Measurements from ENCODE around the gene FNDC10.
"Not testable (repeated sequence)": the region's sequence is repeated elsewhere in the genome, so short reads cannot be mapped to it uniquely, and the experiment has no call there.

The FNDC10 gene

DNA sequence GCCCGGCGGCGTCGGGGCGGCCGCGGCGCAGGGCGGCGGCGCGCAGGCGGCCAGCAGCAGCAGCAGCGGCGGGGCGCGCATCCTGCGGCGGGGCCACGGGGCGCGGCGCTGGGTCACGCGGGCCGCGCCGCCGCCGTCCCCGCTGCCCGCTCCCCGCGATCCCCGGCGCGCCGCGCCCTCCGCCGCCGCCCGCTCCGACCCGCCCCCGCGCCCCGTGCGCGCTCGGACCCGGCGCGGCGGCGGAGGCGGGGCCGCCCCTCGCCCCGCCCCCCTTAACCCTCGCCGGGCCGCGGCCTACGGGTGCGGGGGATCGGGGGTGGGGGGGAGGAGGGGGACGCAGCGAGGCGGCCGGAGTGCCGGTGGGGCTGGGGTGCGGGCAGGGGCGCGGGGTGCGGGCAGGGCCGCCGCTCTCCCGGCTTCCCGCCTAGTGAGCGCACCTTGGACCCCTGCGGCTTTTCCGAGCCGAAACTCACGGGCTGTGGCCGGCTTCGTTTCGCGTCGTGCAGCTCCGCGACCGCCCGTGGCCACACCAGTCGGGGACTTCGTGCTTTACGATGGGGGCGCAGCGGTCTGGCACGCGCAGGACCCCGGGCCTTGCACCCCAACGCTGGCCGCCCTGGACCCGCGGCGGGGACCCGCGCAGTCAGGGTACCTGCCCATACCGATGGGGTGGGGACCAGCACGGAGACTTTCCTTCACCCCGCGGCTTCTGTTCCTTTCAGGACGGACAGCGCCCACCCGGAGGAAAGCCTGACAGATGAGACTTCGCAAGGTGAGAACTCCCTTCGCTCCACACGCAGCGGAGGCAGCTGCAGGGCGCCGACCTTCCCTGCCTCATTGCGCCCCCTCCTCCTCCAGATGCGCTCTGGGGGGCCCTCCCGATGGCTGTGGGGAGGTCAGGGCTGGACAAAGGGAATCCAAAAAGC is at the start of gene FNDC10:
Gene FNDC10, minus strand, starts transcription at position 201 of the 926 bp plus-strand sequence. Its CDS starts 120 bp downstream, at position 81.
- no peak for FAIRE-seq

DNA sequence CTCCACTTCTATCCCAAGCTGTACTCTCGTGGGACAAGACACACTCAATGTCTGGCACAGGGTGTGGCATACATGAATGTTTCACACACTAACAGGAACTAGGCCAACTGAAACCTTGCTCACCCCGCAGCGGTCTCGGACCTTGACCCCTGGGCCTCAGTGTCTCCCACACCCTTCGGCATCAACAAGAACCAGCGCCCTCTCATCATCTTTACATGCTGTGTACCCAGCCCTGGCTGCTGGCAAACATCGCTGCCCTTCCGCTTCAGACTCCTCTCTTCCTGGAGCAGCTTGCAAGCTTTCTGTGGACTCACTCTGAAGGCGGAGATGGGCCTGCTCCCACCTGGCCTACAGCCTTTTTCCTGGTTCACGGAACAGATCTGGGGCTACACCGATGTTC is 48.3 kb upstream of the FNDC10 start:
- not testable (repeated sequence) for FAIRE-seq

DNA sequence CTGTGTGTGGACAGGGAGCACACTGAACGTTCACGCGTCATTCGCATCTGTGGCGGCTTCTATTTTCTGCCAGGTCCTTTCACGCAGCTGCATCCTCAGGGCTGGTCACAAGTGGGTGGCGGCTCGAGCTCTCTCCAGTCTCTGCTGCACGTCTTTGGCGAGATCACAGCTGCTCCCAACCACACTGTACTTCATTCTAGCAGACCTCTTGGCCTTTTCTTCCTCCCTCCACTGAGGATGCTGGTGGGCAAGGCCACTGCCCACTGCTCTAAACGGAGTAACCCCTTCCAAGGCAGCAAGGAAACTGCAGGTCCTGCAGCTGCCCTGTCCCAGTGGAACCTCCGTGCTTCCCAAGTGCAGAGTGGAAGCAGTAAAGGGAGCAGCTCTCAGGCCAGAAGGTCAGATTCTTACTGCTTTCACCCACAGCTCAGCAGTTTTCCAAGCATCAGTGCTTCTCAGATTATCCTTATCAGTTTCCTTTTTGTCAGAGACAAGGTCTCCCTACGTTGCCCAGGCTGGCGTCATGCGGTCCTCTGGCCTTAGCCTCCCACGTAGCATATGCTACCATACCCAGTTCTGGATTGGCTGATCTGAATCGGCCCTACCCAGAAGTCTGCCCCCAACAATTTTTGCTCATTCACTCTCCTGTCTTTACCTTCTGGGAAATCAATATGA is 47.8 kb upstream of the FNDC10 start:
- not testable (repeated sequence) for FAIRE-seq

DNA sequence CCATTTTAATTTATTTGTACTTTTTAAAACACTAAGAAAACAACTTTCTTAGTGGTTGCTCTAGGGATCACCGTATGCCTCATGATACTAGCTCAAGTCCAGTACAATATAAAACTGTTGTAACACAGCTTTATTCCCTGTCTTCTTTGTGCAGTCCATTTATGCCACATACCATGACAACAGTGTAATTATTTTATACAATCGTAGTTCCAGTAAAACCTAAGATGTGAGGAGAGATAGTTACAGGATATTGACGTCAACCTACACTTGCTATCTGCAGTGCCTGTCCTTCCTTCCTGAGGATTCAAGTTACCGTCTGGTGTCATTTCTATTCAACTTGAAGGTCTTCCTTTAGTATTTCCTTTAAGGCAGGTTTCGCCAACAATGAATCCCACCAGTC is 46.4 kb upstream of the FNDC10 start:
- not testable (repeated sequence) for FAIRE-seq

DNA sequence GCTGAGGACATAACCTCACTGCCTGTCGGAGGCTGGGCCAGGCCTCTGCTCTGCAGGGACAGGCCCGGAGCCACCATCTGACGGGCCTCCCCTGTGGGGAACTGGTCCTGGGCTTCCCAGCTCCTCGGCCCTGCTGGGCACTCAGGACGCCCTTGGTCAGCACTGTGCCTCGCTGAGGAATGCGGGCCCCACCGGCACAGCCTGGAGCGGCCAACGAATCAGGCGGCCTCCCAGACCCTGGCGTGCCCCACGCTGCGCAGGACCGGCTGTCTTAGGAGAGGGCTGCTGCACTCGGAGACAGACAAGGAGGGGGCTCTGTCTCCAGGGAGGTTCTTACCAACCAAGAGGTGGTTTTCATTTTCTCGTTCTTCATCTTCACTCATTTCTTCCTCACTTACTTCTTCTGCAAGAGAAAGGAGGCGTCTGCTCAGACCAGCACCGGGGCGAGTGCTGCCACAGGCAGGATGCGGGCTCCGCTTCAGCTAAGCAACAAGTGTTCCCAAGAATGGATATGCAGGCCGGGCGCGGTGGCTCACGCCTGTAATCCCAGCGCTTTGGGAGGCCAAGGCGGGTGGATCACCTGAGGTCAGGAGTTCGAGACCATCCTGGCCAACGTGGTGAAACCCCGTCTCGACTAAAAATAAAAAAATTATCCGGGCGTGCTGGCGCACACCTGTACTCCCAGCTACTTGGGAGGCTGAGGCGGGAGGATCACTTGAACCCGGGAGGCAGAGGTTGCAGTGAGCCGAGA is 41.0 kb upstream of the FNDC10 start:
- not testable (repeated sequence) for FAIRE-seq

DNA sequence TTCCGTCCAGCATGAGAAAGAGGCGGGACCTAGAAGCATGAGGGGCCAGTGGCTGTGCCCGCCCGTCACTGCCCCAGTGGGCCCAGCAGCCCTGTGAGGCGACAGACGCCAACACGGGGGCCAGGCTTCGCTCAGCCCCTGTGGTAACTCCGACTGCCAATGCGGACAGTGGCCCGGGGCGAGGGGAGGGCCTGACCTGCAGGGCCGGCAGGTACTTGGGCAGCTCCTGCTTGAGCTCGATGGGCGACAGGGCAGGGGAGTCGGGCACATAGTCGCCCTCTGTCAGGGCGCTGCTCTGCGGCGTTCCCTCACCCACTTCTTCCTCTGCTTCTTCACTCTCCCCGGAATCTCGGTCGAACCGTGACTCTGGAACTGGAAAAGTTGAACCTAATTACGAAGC is 40.1 kb upstream of the FNDC10 start:
- FAIRE-seq, result not testable (repeated sequence)

DNA sequence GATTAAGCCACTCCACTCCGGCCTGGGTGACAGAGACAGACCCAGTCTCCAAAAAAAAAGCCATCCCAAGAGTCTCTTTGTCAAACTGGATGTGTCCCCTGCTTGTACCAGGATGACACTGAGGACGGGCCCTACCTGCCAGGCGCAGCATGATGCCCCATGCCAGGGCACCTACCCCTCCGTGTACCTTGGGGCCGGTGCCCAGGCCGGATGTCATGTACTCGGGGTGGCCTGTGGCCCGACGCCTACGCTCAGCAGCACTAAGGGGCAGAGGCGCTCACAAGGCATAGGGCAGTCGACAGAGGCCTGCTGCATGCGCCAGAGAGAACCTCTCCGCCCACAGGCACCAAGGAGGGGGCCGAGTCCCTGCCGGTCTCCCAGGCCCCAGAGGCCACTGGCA is 39.4 kb upstream of the FNDC10 start:
- FAIRE-seq, result not testable (repeated sequence)

DNA sequence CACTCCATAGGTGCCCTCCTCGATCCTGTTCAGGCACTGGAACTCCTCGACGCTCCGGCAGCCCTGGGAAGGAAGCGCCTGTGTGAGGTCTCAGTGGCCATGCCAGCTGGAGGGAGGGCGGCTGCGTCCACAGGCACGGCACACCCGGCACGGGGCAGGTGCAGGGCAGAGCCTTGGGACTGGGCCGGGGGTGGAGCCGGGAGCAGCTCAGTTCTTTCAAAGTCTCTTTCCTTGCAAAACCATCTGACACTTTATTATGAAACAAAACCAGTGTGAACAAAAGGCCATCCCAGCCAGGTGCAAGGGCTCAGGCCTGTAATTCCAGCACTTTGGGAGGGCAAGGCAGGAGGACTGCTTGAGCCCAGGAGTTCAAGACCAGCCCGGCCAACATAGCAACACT is 38.6 kb upstream of the FNDC10 start:
- not testable (repeated sequence) for FAIRE-seq

DNA sequence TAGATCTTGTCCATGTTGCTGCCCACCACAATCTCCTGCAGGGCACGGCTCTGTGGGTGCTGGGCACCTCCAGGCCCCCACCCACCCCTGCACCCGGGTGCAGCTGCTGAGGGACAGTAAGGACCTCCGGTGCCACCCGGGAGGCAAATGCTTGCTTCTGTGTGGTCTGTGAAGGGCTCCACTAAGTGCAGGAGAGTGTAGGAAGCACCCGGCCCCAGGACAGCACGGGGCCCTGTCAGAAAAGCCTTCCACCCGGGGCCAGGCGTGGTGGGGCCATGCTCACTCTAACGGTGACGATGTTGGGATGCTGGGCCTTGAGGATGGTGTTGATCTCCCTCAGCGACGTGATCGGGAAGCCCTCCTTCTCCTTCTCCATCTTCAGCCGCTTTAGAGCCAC is 37.5 kb upstream of the FNDC10 start:
- FAIRE-seq, result not testable (repeated sequence)

DNA sequence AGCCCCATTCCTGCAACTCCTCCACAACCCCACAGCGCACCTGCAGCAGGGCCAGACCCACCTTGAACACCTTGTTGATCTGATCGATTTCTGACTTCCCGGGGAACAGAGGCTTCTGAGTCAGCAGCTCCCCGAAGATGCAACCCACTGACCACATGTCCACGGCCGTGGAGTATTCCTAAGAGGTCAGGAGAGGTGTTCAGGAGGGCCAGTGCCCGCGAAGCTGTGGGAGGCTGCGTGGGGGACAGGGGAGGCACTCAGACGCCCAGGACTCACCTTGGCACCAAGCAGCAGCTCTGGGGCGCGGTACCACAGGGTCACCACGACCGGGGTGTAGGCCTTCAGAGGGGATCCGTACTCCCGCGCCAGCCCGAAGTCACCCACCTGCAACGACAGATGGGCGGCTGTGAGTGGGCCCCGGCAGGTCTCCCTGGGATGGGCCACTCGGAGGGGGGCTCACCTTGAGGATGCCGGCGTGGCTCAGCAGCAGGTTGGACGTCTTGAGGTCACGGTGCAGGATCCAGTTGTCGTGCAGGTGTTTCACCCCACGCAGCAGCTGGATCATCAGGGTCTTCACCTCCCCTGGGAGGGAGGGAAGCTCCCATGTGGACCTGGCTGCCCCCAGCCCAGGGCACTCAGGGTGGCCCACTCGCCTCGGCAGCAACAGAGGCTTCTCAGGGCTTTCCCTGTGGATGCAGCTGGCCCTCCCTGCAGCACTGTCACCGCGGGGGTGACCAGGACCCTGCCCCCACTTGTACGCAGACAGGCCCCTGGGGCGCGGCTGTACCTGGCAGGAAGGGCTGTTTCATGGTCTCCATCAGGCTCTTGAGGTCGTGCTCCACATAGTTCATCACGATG is 36.9 kb upstream of the FNDC10 start:
- not testable (repeated sequence) for FAIRE-seq

DNA sequence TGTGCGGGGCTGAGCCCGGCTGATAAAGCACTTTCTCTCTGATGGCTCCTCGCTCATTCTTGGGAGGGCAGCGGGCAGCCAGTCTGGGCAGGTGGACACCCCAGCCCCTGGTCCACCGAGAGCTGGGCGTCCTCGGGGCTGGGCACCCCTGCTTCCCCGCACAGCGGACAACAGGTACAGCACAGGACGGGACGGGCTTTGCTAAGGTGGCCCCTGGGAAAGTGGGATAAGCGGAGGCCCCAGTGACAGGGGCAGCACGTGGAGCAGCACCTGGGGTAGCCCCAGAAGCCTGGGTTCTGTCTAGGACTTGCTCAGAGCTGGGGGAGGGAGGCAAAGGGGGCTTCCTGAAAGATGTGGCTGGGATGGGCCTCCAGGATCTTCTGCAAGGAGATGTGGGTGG is 34.7 kb upstream of the FNDC10 start:
- not testable (repeated sequence) for FAIRE-seq

DNA sequence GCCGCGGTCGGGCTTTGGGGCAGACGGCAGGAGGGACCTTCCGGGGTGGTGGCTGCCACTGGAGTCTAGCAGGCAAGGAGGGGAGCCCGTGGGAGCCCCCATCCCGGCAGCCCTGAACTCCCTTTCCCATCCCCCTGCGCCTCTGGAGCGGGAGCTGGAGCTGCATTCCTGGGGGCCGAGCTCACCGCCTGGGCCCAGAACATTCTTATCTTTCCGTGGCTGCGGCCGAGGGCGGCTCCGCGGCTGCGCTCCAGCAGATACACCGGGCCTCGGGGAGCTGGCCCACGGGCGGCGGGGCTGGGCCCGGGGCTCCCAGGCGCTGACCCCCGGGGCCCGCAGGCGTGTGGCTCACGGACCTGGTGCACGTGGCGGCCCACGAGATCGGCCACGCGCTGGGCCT is 33.5 kb upstream of the FNDC10 start:
- FAIRE-seq, result not testable (repeated sequence)

DNA sequence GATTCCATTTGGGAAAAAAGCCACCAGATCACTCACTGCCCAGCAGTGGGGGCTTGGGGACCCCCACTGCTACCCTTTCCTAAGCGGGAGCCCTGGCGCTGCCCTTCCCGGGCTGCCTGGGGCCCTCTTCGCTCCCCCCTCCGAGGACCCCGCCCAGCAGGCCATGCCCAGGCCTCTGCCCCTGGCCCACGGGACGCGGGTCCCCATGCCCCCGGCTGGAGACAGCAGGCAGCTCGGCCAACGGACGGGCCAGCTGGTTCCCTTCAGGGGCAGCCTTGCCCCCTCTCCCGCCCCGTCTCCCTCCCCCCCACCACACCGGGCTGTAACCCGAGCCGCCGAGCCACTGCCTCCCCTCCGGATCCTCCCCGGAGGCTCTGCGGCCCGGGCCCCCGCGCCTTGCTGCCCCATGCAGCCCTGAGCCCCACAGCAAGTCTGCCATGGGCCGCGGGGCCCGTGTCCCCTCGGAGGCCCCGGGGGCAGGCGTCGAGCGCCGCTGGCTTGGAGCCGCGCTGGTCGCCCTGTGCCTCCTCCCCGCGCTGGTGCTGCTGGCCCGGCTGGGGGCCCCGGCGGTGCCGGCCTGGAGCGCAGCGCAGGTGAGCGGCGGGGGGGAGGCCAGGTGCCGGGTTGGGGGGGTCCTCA is 32.0 kb upstream of the FNDC10 start, which contains the start of gene MMP23B:
Gene MMP23B, plus strand, starts transcription at position 392 of the 639 bp plus-strand sequence. Its CDS starts 46 bp downstream, at position 438.
- no peak for FAIRE-seq

DNA sequence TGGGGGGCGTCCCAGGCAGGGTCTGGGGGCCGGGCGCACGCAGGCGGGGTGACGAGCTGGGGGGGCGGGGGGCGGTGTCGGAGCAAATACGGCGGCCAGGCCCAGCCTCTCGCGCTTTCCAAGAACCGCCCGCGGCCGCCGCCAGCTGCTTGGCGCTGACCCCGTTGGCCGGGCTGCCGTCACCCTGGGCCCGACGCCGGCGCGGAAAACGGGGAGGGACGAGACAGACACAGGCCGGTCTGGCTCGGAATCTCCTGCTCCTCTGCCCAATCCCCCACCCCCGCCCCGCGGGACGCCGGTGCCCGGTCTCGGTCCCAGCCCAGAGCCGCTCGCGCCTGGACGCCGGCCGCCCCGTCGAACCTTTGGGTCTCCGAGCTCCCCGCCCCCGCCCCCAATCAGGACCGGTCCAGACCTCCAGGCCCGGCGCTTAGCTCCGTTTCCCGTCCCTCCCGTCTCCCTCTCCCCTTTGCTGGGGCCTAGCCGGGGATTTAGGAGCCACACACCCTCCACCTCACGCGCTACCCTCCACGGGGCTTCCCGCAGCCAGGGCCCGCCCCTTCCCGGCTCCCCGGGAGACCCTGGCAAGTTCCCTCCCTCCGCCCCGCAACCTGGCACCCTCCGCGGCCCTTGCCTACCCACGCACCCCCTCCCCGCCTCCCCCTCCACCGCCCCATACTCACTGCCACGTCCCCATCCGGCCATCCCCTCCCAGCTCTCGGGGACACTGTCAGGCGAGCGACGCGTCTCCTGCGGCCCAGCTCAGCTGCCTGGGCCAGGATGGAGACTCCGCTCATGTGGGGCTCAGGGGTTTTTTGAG is 31.2 kb upstream of the FNDC10 start:
- FAIRE-seq, result no peak

DNA sequence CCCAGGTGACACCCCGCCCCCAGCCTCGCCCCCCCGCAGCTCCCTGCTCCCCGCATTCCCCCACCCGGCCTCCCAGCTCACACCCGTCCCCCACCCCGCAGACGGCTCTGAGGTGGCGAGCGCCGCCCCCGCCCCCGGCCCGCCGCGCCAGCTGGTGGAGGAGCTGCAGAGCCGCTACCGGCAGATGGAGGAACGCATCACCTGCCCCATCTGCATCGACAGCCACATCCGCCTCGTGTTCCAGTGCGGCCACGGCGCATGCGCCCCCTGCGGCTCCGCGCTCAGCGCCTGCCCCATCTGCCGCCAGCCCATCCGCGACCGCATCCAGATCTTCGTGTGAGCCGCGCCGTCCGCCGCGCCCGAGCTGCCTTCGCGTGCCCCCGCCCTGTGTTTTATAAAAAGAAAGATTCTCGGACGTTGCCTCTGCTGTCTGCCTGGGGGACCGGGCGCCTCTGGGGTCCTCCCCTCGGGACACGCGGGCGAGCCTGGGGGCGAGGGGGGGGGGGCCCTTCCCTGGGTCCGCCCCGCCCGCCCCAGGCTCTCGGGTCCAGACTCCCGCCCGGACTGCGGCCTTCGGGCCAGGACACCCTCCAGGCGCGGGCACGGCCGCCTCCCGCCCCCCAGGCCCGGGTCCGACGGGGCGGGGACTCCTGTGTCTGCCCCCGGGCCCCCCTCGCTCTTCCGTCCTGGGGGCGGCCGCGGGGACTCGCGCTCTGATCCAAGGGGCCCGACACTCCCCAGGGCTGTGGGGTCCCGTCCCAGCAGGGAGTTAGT is 30.4 kb upstream of the FNDC10 start:
- FAIRE-seq, result no peak

DNA sequence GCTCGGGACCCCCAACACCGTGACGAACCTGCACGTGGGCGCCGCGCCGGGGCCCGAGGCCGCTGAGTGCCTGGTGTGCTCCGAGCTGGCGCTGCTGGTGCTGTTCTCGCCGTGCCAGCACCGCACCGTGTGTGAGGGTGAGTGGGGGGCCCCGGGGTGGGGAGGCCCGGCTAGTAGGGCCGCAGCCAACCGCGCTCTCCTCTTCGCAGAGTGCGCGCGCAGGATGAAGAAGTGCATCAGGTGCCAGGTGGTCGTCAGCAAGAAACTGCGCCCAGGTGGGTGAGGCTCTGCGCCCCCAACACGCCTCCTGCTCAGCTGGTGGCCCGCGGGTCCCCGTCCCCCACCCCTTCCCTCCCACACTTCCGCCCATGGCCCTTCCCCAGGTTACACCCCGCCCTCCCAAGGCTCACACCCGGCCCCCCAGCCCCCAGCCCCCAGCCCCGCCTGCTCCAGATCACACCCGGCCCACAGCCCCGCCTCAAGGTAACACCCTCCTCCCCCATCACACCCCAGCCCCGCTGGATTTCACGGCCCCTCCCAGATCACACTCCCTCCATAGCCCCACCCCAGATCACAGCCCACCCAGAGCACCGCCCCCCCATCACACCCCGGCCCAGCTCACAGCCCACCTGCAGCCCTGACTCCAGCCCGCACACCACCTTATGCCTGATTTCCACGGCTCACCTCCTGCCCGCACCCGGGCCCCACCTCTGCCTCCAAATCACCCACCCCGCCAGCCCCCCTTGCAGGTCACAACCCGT is 29.7 kb upstream of the FNDC10 start:
- no peak for FAIRE-seq

DNA sequence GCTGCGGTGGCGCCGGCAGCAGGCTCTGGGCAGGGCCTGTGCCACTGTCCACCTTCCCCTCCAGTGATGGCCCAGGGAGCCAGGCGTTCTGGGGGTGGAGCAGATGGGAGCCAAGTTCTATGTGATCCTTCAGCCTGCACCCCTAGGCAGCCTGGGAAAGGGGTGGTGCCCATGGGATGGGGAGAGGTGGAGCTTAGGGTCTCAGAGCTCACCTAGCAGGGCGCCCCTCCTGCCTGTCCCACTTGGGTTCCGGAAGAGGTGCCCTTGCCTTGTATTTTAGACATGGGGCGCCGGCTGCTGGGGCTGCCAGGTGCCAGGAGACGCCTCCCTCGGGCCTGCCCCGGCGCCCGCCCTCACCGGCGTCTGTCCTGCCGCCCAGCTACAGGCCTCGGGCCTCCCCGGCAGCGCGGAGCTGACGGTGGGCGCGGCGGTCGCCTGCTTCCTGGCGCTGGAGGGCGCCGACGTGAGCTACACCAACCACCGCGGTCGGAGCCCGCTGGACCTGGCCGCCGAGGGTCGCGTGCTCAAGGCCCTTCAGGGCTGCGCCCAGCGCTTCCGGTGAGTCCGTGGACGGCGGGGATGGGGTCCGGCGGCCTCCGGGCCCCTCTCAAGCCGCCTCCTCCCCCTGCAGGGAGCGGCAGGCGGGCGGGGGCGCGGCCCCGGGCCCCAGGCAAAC is 29.0 kb upstream of the FNDC10 start:
- FAIRE-seq, result no peak
